ENCODE data around the gene SMIM12. TPM values are rescaled to one million over a fixed set of nuclear protein-coding genes. Genes with fewer than 3 reads are reported as not detected.

Gene SMIM12
- polyA plus RNA-seq, 2 of the 4 experiments (the other 2 are of a cell fraction), result 35.8 to 37.5 TPM

DNA sequence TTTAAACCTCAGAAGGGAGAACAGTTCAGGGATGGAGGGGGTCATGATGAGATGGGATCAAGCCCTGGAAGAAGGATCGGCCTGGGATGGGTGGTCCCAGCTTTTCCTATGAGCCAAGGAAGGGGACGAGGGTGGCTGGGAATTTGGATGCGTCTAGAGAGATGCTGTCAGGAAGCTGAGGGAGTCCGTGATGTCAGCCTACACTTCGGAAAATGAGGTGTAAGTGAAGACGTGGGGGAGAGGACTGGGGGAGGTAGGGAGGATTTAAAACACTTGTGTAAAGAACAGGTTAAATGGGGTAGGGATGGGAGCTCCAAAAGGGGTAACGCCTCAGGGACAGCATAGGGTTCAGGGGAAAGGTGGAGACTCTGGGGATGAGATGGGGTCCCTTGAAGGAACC lies 42.4 kb upstream of the SMIM12 start:
- no peaks in the 10 kb centered on the region for H3K4me1 ChIP-seq
- ATAC-seq (no peak), DNase-seq (ENCODE audit: low read depth in 1 of 2, low spot score in 1 of 2) (no peak), FAIRE-seq (no peak)
- H3K9me3 ChIP-seq, result no peaks in the 10 kb centered on the region
- 3% methylated on average over 7 of the region's 7 CpGs for WGBS (ENCODE audit: missing lambda C conversion rate)
- no peak overlapping the region for H3K4me2 ChIP-seq
- TF ChIP-seq NR3C1 (IDR thresholded peaks at IDR 0.05), result no peak
- TF ChIP-seq NPAS2 (CRISPR knock-in tag; IDR thresholded peaks at IDR 0.05; ENCODE audit: borderline replicate concordance), result no peak
- no peak for TF ChIP-seq BHLHE40 (IDR thresholded peaks at IDR 0.05; ENCODE audit: low read depth, low read length)
- no peak for TF ChIP-seq FOSL2 (IDR thresholded peaks at IDR 0.05)
- TF ChIP-seq FOSL2 (CRISPR knock-in tag; IDR thresholded peaks at IDR 0.05), result no peak
- TF ChIP-seq EHMT2 (IDR thresholded peaks at IDR 0.05; ENCODE audit: low read depth), result no peak
- no peak for TF ChIP-seq HOXA7 (CRISPR knock-in tag; IDR thresholded peaks at IDR 0.05)
- TF ChIP-seq JUN (IDR thresholded peaks at IDR 0.05), result no peak
- TF ChIP-seq BCL3 (IDR thresholded peaks at IDR 0.05), result no peak
- H3K27ac ChIP-seq, result no peak overlapping the region
- H3K4me3 ChIP-seq, result no peak overlapping the region
- ChIA-PET CTCF (no interaction called here), POLR2A (no interaction called here)

DNA sequence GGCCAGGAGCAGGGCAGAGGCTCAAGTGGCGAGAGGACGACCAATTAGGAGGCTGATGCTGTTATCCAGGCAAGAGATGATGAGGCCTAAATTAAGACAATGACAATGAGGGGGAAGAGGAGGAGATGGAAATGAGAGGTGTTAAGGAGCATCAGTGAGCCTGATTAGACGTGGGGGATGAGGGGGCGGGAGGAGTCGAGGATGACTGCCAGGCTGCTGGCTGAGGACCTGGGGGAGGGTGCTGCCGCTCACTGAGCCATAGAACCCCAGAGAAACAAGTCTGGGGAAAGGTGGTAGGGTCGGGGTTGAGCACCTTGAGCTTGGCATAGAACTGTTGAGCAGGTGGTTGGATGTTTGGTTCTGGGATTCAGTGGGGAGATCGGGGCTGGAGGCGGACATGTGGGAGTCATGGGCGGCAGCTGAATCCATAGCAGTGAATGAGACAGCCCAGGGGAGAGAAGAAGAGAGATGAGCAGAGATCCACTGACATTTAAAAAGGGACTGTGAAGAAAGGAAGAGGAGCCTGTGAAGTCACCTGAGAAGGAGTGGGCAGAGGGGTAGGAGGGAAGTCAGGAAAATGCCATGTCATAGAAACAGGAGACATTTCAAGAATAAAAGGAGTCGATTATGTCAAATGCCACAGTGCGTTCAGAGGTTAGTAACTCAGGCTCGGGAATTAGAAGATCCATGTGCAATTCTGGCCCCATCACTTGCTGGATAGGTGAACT lies 41.4 kb upstream of the SMIM12 start:
- FAIRE-seq, result no peak
- Histone ChIP-seq H3K4me2 (no peak overlapping the region), H3K9me3 (no peaks in the 10 kb centered on the region), H3K4me3 (no peak overlapping the region), H3K27ac (no peak overlapping the region), H3K4me1 (no peaks in the 10 kb centered on the region)
- POLR2A ChIA-PET, result no interaction called here
- CTCF ChIA-PET, result no interaction called here
- TF ChIP-seq HOXB5 (CRISPR knock-in tag; IDR thresholded peaks at IDR 0.05) (no peak), HDAC2 (IDR thresholded peaks at IDR 0.05) (no peak), RNF2 (IDR thresholded peaks at IDR 0.05; ENCODE audit: borderline replicate concordance, low read depth) (no peak), CBX2 (IDR thresholded peaks at IDR 0.05; ENCODE audit: borderline replicate concordance, low read depth) (no peak), HEYL (CRISPR knock-in tag; IDR thresholded peaks at IDR 0.05) (no peak), TP53 (CRISPR knock-in tag; IDR thresholded peaks at IDR 0.05) (no peak), PHF8 (IDR thresholded peaks at IDR 0.05; ENCODE audit: borderline replicate concordance, low read depth) (no peak), FOXS1 (CRISPR knock-in tag; IDR thresholded peaks at IDR 0.05) (no peak), ZNF302 (CRISPR knock-in tag; IDR thresholded peaks at IDR 0.05) (no peak), ZFP36 (IDR thresholded peaks at IDR 0.05; ENCODE audit: borderline replicate concordance, partially characterized antibody) (no peak), POLR2AphosphoS2 (conservative IDR thresholded peaks at IDR 0.05; ENCODE audit: low read length) (no peak), CHD2 (IDR thresholded peaks at IDR 0.05; ENCODE audit: low read length, partially characterized antibody) (no peak)
- TF ChIP-seq, protein P1, sequence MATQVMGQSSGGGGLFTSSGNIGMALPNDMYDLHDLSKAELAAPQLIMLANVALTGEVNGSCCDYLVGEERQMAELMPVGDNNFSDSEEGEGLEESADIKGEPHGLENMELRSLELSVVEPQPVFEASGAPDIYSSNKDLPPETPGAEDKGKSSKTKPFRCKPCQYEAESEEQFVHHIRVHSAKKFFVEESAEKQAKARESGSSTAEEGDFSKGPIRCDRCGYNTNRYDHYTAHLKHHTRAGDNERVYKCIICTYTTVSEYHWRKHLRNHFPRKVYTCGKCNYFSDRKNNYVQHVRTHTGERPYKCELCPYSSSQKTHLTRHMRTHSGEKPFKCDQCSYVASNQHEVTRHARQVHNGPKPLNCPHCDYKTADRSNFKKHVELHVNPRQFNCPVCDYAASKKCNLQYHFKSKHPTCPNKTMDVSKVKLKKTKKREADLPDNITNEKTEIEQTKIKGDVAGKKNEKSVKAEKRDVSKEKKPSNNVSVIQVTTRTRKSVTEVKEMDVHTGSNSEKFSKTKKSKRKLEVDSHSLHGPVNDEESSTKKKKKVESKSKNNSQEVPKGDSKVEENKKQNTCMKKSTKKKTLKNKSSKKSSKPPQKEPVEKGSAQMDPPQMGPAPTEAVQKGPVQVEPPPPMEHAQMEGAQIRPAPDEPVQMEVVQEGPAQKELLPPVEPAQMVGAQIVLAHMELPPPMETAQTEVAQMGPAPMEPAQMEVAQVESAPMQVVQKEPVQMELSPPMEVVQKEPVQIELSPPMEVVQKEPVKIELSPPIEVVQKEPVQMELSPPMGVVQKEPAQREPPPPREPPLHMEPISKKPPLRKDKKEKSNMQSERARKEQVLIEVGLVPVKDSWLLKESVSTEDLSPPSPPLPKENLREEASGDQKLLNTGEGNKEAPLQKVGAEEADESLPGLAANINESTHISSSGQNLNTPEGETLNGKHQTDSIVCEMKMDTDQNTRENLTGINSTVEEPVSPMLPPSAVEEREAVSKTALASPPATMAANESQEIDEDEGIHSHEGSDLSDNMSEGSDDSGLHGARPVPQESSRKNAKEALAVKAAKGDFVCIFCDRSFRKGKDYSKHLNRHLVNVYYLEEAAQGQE (IDR thresholded peaks at IDR 0.05), result no peak
- DNase-seq (ENCODE audit: low read depth in 1 of 2, low spot score in 1 of 2), result no peak
- WGBS (ENCODE audit: missing lambda C conversion rate), result under 1% methylated on average over 11 of the region's 13 CpGs
- no peak for ATAC-seq
